Naive thymus-derived CD8-positive, alpha-beta T cell (primary cell): Measurements from ENCODE around the gene GSTM4. TPM values are rescaled to one million over a fixed set of nuclear protein-coding genes. Genes with fewer than 3 reads are reported as not detected.
"Not testable (repeated sequence)": the region's sequence is repeated elsewhere in the genome, so short reads cannot be mapped to it uniquely, and the experiment has no call there.

Experiments
- ATAC-seq, 2 donors: fragments of 150-1000 bp; cut with Tn5 transposase in 1 of 2; sonication (Bioruptor Pico), chemical (Tn5 transposase) in 1 of 2; 1 replicate in 1 of 2; 2 replicates in 1 of 2; pipeline ENCODE4 v1.10.0; 2021; ENCODE audit warnings: mild to moderate bottlenecking in 2 of 2, moderate library complexity in 2 of 2
- POLR2A ChIA-PET: fragments of 350-600 bp; sonication (Branson Sonifier 250); formaldehyde crosslinking; loops from one replicate; lab custom pipeline; 2021; ENCODE audit warnings: antibody characterized with exemption; lab: Charles Lee
- DNase-seq, 10 donors: peaks; one replicate each; pipeline versions ENCODE4 v3.0.0 to v3.0.0-alpha.2; 2020 to 2022
- H3K27ac Mint-ChIP-seq, 10 donors: one replicate each; pipeline ENCODE4 v1.8.0; 2020 to 2022; ENCODE audit warnings: mild to moderate bottlenecking in 10 of 10, mixed read lengths in 10 of 10, moderate library complexity in 4 of 10, inconsistent platforms in 1 of 10
- H3K27me3 Mint-ChIP-seq, 5 donors: one replicate each; pipeline ENCODE4 v1.8.0; 2021 to 2022; ENCODE audit warnings: mixed read lengths in 5 of 5
- H3K36me3 Mint-ChIP-seq, 3 donors: one replicate each; pipeline ENCODE4 v1.8.0; 2020 to 2022; ENCODE audit warnings: mixed read lengths in 3 of 3, mild to moderate bottlenecking in 2 of 3, inconsistent platforms in 1 of 3
- H3K4me1 Mint-ChIP-seq, 4 donors: one replicate each; pipeline ENCODE4 v1.8.0; 2021 to 2022; ENCODE audit warnings: mixed read lengths in 4 of 4
- H3K4me3 Mint-ChIP-seq, 10 donors: one replicate each; pipeline ENCODE4 v1.8.0; 2020 to 2022; ENCODE audit warnings: mild to moderate bottlenecking in 10 of 10, mixed read lengths in 10 of 10, moderate library complexity in 6 of 10, inconsistent platforms in 1 of 10
- H3K9me3 Mint-ChIP-seq, 9 donors: one replicate each; pipeline ENCODE4 v1.8.0; 2020 to 2022; ENCODE audit warnings: mixed read lengths in 9 of 9, mild to moderate bottlenecking in 3 of 9, inconsistent platforms in 1 of 9, moderate library complexity in 1 of 9
- polyA plus RNA-seq, 3 donors: library from polyadenylated mRNA; unstranded; fragments of 300-500 nt; fragmentation: Illumina TruSeq; gene quantifications; one replicate each; pipeline ENCODE4 v1.2.3, GENCODE V29; 2021
- total RNA-seq, 8 experiments: library from RNA in 2 of 8; stranded (reverse) in 2 of 8; gene quantifications; one replicate each; pipeline ENCODE4 v1.2.3 and lab custom pipeline; 2021 to 2026

Gene GSTM4
- total and polyA plus RNA-seq, 5 experiments from 2014 or later: 2.5 to 17.4 (median 8.6) TPM

DNA sequence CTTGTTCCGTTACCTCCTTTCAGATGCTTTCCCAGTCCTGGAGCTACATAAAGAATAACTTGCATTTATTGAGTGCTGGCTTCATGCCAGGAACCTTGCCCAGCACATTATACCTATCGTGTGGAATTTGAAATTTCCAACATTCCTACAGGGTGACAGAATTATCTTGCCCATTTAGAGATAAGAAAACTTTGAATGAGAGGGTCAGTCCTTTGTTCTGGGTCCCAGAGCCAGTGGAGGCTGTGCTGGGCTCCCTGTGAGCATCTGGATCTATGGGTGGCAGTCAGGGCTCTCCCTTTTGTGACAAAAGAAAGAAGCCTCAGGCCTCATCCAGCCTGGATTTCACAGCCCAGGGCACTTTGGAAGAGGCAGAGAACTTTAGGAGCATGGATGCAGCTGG is 3.2 kb downstream of the GSTM4 start:
- DNase-seq (no peak), ATAC-seq (no peak)
- peaks cover 13 to 39% (median 31%) of the 10 kb centered on the region in 4 donors for H3K4me1 Mint-ChIP-seq
- no peaks in the 10 kb centered on the region for H3K9me3 Mint-ChIP-seq
- peak overlapping the region in 1 of 10 donors; percentile 1 for H3K4me3 Mint-ChIP-seq
- POLR2A ChIA-PET: no interaction called here
- no peak overlapping the region for H3K27ac Mint-ChIP-seq
- H3K36me3 Mint-ChIP-seq: peaks cover 0 to 20% (median 0%) of the 10 kb centered on the region in 3 donors
- no peaks in the 10 kb centered on the region for H3K27me3 Mint-ChIP-seq

DNA sequence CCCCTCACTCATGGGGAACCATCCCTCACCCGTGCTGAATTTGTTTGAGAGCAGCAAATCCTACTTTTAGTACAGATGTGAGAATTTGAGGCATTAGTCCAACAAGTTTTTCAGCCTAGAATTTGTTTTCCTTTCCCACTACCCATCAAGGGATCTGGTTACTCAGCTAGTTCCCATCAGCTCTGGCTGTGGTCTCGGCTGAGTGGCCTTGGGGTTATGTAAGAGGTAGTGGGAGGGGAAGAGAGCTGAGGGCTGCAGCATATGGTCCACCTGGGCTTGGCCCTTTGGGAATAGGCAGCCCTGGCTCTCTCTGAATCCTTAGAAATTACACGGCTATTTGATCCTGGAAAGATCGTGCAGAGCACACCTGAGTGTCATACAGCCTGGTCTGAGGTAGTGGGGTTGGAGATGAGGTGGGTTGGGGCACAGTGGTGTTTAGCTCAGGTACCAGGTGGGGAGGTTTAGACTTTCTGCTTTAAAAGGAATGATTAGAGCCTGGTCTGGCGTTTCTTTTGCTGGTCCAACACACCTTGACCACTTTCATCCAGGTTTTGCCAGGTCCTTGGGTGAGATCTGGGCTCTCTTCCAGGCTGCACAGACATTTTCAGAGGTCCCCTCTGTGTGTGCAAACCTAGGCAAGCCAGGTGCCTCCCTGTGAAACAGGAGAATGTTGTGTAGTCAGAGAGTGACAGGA is 4.2 kb downstream of the GSTM4 start:
- peaks cover 0 to 20% (median 0%) of the 10 kb centered on the region in 3 donors for H3K36me3 Mint-ChIP-seq
- no peak for DNase-seq
- H3K27ac Mint-ChIP-seq: peak overlapping the region in 3 of 10 donors; percentile 35 to 59 (median 43)
- ATAC-seq: no peak
- peaks cover 9 to 30% (median 26%) of the 10 kb centered on the region in 4 donors for H3K4me1 Mint-ChIP-seq
- POLR2A ChIA-PET: no interaction called here
- no peak overlapping the region for H3K4me3 Mint-ChIP-seq
- H3K27me3 Mint-ChIP-seq: no peaks in the 10 kb centered on the region
- H3K9me3 Mint-ChIP-seq: no peaks in the 10 kb centered on the region

DNA sequence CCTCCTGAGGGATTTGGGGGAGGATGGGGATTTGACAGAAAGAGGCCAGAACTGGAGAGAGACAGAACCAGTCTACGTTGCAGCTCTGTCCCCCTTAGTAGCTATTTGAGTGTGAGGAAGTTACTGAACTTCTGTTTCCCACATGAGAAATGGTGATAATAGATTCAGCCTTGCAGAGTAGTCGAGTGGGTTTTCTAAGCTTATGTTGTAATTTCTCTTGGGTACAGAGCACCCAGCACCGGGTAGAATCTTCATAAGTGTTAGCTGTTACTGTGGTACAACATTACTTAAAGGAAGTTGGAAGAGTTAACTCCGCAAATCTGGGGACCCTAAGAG is 4.8 kb downstream of the GSTM4 start:
- POLR2A ChIA-PET, H3K4me3 Mint-ChIP-seq, H3K27me3 Mint-ChIP-seq, H3K9me3 Mint-ChIP-seq, ATAC-seq, DNase-seq: not testable (repeated sequence)
- H3K36me3 Mint-ChIP-seq: peaks cover 0 to 20% (median 4%) of the 10 kb centered on the region in 3 donors
- peaks cover 8 to 24% (median 21%) of the 10 kb centered on the region in 4 donors for H3K4me1 Mint-ChIP-seq
- peak overlapping the region in 1 of 10 donors; percentile 43 for H3K27ac Mint-ChIP-seq

DNA sequence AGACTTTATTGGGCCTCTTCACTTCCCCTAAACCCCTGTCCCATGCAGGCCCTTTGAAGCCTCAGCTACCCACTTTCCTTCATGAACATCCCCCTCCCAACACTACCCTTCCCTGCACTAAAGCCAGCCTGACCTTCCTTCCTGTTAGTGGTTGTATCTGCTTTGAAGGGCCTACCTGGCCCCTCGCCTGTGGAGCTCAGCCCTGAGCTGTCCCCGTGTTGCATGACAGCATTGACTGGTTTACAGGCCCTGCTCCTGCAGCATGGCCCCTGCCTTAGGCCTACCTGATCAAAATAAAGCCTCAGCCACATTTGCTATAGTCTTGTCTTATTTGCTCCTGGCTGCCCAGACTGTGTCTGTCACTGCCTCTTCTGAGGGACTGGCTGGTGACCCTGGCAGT is 5.5 kb downstream of the GSTM4 start:
- Mint-ChIP-seq H3K4me1 (peaks cover 4 to 17% (median 14%) of the 10 kb centered on the region in 4 donors), H3K36me3 (peaks cover 0 to 20% (median 5%) of the 10 kb centered on the region in 3 donors), H3K9me3 (no peaks in the 10 kb centered on the region), H3K4me3 (no peak overlapping the region), H3K27ac (peak overlapping the region in 6 of 10 donors; percentile 2 to 74 (median 47)), H3K27me3 (no peaks in the 10 kb centered on the region)
- POLR2A ChIA-PET: no interaction called here
- ATAC-seq: no peak
- DNase-seq: no peak

GRCh38 chr1:109664671-109665070 is 8.8 kb downstream of the GSTM4 start:
- peaks cover 0 to 10% (median 5%) of the 10 kb centered on the region in 3 donors for H3K36me3 Mint-ChIP-seq
- H3K9me3 Mint-ChIP-seq: no peaks in the 10 kb centered on the region
- DNase-seq (no peak), ATAC-seq (no peak)
- H3K27me3 Mint-ChIP-seq: no peaks in the 10 kb centered on the region
- H3K27ac Mint-ChIP-seq: no peak overlapping the region
- H3K4me3 Mint-ChIP-seq: no peak overlapping the region
- peaks cover 14 to 18% (median 16%) of the 10 kb centered on the region in 4 donors for H3K4me1 Mint-ChIP-seq
- POLR2A ChIA-PET: no interaction called here

DNA sequence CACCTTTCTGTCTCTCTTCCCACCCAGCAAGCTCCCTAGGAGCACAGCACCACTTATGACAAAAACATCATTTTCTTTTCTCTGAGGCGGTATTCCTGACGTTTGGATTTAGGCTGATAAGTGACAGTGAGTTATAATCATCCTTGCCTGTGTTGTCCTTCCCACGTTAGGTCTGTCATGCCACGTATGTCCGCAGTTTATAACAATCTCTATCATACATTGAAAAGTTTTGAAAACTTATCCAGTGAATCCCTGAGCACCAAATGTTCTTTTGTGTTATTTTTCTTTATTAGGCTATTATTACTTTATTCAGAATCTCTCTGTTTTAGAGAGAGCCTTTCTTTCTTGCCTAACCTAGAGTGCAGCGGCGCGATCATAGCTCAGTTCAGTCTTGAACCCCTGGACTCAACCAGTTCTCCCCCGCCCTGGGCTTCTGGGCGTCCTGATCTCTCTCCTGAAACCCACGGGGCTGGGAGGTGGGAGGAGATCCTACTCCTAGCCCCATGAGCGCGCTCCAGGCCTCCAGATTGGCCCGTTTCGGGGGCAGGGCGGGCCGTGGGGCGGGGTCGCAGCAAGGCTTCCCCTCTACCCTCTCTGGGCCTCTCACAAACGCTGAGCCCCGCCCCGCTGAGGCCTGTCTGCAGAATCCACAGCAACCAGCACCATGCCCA is 11.7 kb downstream of the GSTM4 start, which contains the start of gene GSTM2:
Gene GSTM2 (plus strand): TSS at position 606 of the 671 bp plus-strand sequence. CDS start 59 bp downstream, at position 665.
- Mint-ChIP-seq H3K27ac (peak within 1 kb of the TSS; percentile 2 to 92 (median 66)), H3K27me3 (no peaks in the 10 kb centered on the region), H3K9me3 (no peaks in the 10 kb centered on the region), H3K36me3 (peaks cover 0 to 5% (median 2%) of the 10 kb centered on the region in 3 donors), H3K4me3 (peak within 1 kb of the TSS; percentile 76 to 91 (median 85)), H3K4me1 (peaks cover 17 to 26% (median 22%) of the 10 kb centered on the region in 4 donors)
- DNase-seq (peak; percentile 57 to 90 (median 77)), ATAC-seq (peak; percentile 99)
- POLR2A ChIA-PET: interaction anchor here (1.3 kb wide), 1 partner anchor 54 kb away, joined by 3 read pairs; no protein-coding TSS in a partner anchor

- ATAC-seq (peak; percentile 54 to 55), DNase-seq (no peak)
- Mint-ChIP-seq H3K4me1 (peaks cover 17 to 26% (median 22%) of the 10 kb centered on the region in 4 donors), H3K27me3 (no peaks in the 10 kb centered on the region), H3K27ac (peak overlapping the region in 6 of 10 donors; percentile 15 to 92 (median 84)), H3K9me3 (no peaks in the 10 kb centered on the region), H3K36me3 (peaks cover 0 to 7% (median 4%) of the 10 kb centered on the region in 3 donors), H3K4me3 (peak overlapping the region; percentile 76 to 91 (median 85))
- POLR2A ChIA-PET: interaction anchor here (0.6 to 1.3 kb wide), 2 partner anchors 12 to 53 kb away, joined by 3 read pairs; no protein-coding TSS in a partner anchor
These were observed 12.3 kb downstream of the GSTM4 start for GRCh38 chr1:109668123-109668775.

GRCh38 chr1:109669246-109669948 is 13.5 kb downstream of the GSTM4 start:
- H3K4me3 Mint-ChIP-seq: peak overlapping the region; percentile 53 to 91 (median 76)
- H3K36me3 Mint-ChIP-seq: peaks cover 0 to 7% (median 4%) of the 10 kb centered on the region in 3 donors
- POLR2A ChIA-PET: no interaction called here
- H3K4me1 Mint-ChIP-seq: peaks cover 17 to 26% (median 22%) of the 10 kb centered on the region in 4 donors
- ATAC-seq (no peak), DNase-seq (no peak)
- H3K27ac Mint-ChIP-seq: peak overlapping the region in 9 of 10 donors; percentile 63 to 93 (median 84)
- no peaks in the 10 kb centered on the region for H3K9me3 Mint-ChIP-seq
- H3K27me3 Mint-ChIP-seq: no peaks in the 10 kb centered on the region

GRCh38 chr1:109669949-109670302 is 14.0 kb downstream of the GSTM4 start:
- POLR2A ChIA-PET, ATAC-seq, H3K27me3 Mint-ChIP-seq, H3K36me3 Mint-ChIP-seq, H3K9me3 Mint-ChIP-seq, DNase-seq: not testable (repeated sequence)
- peaks cover 17 to 26% (median 22%) of the 10 kb centered on the region in 4 donors for H3K4me1 Mint-ChIP-seq
- H3K4me3 Mint-ChIP-seq: peak overlapping the region; percentile 50 to 91 (median 76)
- peak overlapping the region in 7 of 10 donors; percentile 22 to 93 (median 84) for H3K27ac Mint-ChIP-seq

DNA sequence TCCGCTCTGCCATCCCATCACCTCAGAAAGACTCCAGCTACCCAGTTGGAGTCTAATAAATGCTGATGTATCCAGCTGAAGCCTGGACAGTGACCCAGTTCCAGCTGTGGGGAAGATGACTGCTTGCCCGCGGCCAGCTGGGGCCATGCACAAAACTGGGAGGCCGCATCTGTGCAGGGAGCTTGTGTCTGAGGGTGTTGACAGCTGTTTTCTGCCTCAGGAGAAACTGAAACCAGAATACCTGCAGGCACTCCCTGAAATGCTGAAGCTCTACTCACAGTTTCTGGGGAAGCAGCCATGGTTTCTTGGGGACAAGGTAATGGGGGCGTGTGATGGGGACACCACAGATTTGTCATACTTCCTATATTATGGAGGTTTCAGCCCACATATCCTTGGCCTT is 15.2 kb downstream of the GSTM4 start:
- DNase-seq (no peak), ATAC-seq (no peak)
- H3K4me1 Mint-ChIP-seq: peaks cover 17 to 26% (median 22%) of the 10 kb centered on the region in 4 donors
- POLR2A ChIA-PET: no interaction called here
- H3K9me3 Mint-ChIP-seq: no peaks in the 10 kb centered on the region
- H3K36me3 Mint-ChIP-seq: peaks cover 0 to 4% (median 2%) of the 10 kb centered on the region in 3 donors
- peak overlapping the region in 1 of 10 donors; percentile 10 for H3K27ac Mint-ChIP-seq
- H3K27me3 Mint-ChIP-seq: no peaks in the 10 kb centered on the region
- peak overlapping the region in 1 of 10 donors; percentile 43 for H3K4me3 Mint-ChIP-seq

DNA sequence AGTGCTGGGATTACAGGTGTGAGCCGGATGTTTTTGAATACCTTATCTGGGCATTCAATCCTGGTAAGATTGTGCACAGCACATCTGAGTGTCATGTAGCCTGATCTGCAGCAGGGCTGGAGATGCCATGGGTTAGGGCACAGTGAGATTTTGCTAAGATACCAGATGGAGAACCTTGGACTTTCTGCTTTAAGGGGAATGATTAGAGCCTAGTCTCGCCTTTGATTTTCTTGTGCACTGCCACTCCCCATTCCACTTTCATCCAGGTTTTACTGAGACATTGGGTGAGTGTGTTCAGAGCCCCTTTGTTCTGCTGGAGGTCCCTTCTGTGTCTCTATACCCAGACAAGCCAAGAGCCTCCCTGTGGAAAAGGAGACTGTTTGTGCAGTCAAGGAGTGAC is 18.0 kb downstream of the GSTM4 start:
- ATAC-seq, H3K27me3 Mint-ChIP-seq, POLR2A ChIA-PET, H3K9me3 Mint-ChIP-seq, H3K36me3 Mint-ChIP-seq, H3K4me3 Mint-ChIP-seq, DNase-seq: not testable (repeated sequence)
- Mint-ChIP-seq H3K27ac (peak overlapping the region in 1 of 10 donors; percentile 15), H3K4me1 (peaks cover 9 to 18% (median 14%) of the 10 kb centered on the region in 4 donors)
